HCT116 (cell line): ENCODE measurements around the gene CRELD2.

ENCODE experiments used
- ATF3 ChIP-seq: IDR thresholded peaks from 2 replicates; pipeline ENCODE4 v1.6.1; 2012
- CBX3 ChIP-seq: IDR thresholded peaks from 2 replicates; pipeline ENCODE4 v1.6.1; 2012; ENCODE audit warnings: low read depth
- CTCF ChIP-seq, 3 experiments: fragments of 200-600 bp in 1 of 3; sonication (generic) in 1 of 3; IDR thresholded peaks in 2 of 3; conservative IDR thresholded peaks in 1 of 3; 2 replicates each; pipeline ENCODE4 v1.5.1; 2012 to 2017; ENCODE audit warnings: low read depth in 2 of 3, low read length in 2 of 3, antibody characterized with exemption in 1 of 3, borderline replicate concordance in 1 of 3, control low read depth in 1 of 3, mild to moderate bottlenecking in 1 of 3, mixed read lengths in 1 of 3, mixed run types in 1 of 3, moderate library complexity in 1 of 3; ENCODE audit not compliant: insufficient read depth in 1 of 3
- JUND ChIP-seq: IDR thresholded peaks from 2 replicates; pipeline ENCODE4 v1.6.1; 2012
- MAX ChIP-seq: IDR thresholded peaks from 2 replicates; pipeline ENCODE4 v1.6.1; 2012
- POLR2A ChIP-seq: IDR thresholded peaks from 2 replicates; pipeline ENCODE4 v1.7.0; 2011; ENCODE audit warnings: borderline replicate concordance; ENCODE audit not compliant: insufficient read depth, insufficient read length; ENCODE audit errors: extremely low read depth
- POLR2AphosphoS5 ChIP-seq: IDR thresholded peaks from 2 replicates; pipeline ENCODE4 v1.6.1; 2011; ENCODE audit warnings: mild to moderate bottlenecking, low read depth, low read length, moderate library complexity
- RAD21 ChIP-seq: IDR thresholded peaks from 2 replicates; pipeline ENCODE4 v1.6.1; 2012; ENCODE audit warnings: low read depth, mild to moderate bottlenecking
- SIN3A ChIP-seq: IDR thresholded peaks from 2 replicates; pipeline ENCODE4 v1.6.1; 2012; ENCODE audit warnings: low read depth
- SRF ChIP-seq: IDR thresholded peaks from 2 replicates; pipeline ENCODE4 v1.6.1; 2012; ENCODE audit warnings: low read depth
- YY1 ChIP-seq: IDR thresholded peaks from 2 replicates; pipeline ENCODE4 v1.6.1; 2011; ENCODE audit warnings: low read length, low read depth, moderate library complexity, mild to moderate bottlenecking; ENCODE audit not compliant: insufficient replicate concordance; ENCODE audit errors: extremely low read depth
- TF ChIP-seq, protein P1 (sequence below): IDR thresholded peaks from 2 replicates; pipeline ENCODE4 v1.6.1; 2012; ENCODE audit warnings: low read depth

DNA sequence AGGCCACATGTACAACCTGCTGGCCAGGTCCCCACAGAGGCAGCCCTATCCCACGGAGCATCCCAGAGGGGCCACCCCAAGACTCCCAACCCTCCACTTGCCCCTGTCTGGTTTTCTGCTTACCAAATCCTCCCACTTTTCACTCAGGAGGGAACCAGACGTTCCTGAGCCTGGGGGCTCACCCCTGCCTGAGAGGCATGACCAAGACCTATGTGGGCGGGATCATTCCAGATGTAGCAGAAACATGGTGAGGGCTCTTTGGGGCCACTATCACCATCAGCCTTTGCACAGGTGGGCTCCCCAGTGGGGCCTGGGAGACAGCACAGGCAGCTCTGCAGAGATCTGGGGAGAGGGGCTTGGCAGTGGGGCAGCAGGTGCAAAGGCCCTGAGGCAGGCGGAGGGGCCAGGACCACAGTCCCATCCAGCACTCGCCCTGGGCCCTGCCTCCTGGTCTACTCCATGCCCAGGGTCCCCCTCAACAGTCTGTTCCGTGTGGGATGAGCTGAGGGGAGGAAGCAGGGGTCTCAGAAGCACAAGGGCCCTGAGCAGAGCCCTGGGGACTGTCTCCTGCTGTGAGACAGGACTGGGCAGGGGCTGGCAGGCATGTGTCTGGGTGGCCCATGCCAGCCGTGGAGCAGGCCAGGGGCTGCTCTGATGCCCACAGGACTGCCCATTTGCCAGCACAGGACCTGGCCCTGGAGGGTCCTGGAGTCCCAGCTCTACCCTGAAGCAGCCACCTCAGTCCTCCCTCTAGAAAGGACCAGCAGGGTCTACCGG is 51.5 kb downstream of the CRELD2 start:
- TF ChIP-seq CBX3 (no peak), CTCF (IDR thresholded peaks at IDR 0.05 in 2 of 3, conservative IDR thresholded peaks at IDR 0.05 in 1 of 3; ENCODE audit: borderline replicate concordance in 1 of 3, insufficient read depth in 1 of 3, low read depth in 2 of 3, low read length in 2 of 3) (no peak), POLR2A (no peak), JUND (no peak), MAX (no peak), SRF (no peak), POLR2AphosphoS5 (no peak), RAD21 (no peak), YY1 (no peak), SIN3A (no peak), ATF3 (no peak)
- TF ChIP-seq, protein P1, sequence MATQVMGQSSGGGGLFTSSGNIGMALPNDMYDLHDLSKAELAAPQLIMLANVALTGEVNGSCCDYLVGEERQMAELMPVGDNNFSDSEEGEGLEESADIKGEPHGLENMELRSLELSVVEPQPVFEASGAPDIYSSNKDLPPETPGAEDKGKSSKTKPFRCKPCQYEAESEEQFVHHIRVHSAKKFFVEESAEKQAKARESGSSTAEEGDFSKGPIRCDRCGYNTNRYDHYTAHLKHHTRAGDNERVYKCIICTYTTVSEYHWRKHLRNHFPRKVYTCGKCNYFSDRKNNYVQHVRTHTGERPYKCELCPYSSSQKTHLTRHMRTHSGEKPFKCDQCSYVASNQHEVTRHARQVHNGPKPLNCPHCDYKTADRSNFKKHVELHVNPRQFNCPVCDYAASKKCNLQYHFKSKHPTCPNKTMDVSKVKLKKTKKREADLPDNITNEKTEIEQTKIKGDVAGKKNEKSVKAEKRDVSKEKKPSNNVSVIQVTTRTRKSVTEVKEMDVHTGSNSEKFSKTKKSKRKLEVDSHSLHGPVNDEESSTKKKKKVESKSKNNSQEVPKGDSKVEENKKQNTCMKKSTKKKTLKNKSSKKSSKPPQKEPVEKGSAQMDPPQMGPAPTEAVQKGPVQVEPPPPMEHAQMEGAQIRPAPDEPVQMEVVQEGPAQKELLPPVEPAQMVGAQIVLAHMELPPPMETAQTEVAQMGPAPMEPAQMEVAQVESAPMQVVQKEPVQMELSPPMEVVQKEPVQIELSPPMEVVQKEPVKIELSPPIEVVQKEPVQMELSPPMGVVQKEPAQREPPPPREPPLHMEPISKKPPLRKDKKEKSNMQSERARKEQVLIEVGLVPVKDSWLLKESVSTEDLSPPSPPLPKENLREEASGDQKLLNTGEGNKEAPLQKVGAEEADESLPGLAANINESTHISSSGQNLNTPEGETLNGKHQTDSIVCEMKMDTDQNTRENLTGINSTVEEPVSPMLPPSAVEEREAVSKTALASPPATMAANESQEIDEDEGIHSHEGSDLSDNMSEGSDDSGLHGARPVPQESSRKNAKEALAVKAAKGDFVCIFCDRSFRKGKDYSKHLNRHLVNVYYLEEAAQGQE = no peak
